WTC11 (cell line): ENCODE results near the gene FAM3D. TPM values are rescaled to one million over a fixed set of nuclear protein-coding genes. Genes with fewer than 3 reads are reported as not detected.

Experiments used
- ATAC-seq: fragments of 200-7000 bp; cut with Tn5 transposase; 2 replicates; pipeline ENCODE4 v1.10.0; 2021; ENCODE audit warnings: mild to moderate bottlenecking, moderate library complexity
- CTCF ChIA-PET: fragments of 300-600 bp; sonication (Branson Sonifier 250); formaldehyde crosslinking; loops from one replicate; lab custom pipeline; 2021; ENCODE audit warnings: antibody characterized with exemption; lab: Charles Lee
- POLR2A ChIA-PET: fragments of 350-600 bp; sonication (Branson Sonifier 250); formaldehyde crosslinking; loops from one replicate; lab custom pipeline; 2021; ENCODE audit warnings: antibody characterized with exemption; lab: Charles Lee
- DNase-seq: peaks from one replicate; pipeline ENCODE4 v3.0.0; 2021; ENCODE audit warnings: low spot score
- H3K27ac Mint-ChIP-seq: 2 replicates; pipeline ENCODE4 v1.8.0; 2021; ENCODE audit warnings: mixed read lengths
- H3K27me3 Mint-ChIP-seq: 2 replicates; pipeline ENCODE4 v1.8.0; 2021; ENCODE audit warnings: low read depth, mild to moderate bottlenecking, moderate library complexity, mixed read lengths
- H3K36me3 Mint-ChIP-seq: 2 replicates; pipeline ENCODE4 v1.8.0; 2021; ENCODE audit warnings: mixed read lengths
- H3K4me1 Mint-ChIP-seq: 2 replicates; pipeline ENCODE4 v1.8.0; 2022; ENCODE audit warnings: mixed read lengths
- H3K4me3 Mint-ChIP-seq: 2 replicates; pipeline ENCODE4 v1.8.0; 2021; ENCODE audit warnings: mild to moderate bottlenecking, moderate library complexity, mixed read lengths
- H3K9me3 Mint-ChIP-seq: 2 replicates; pipeline ENCODE4 v1.8.0; 2021; ENCODE audit warnings: mixed read lengths
- EMX1 ChIP-seq: fragments of 250-450 bp; sonication (Bioruptor Pico); IDR thresholded peaks from 2 replicates; pipeline ENCODE4 v1.8.0; 2021; ENCODE audit warnings: mild to moderate bottlenecking
- ESRRA ChIP-seq: sonication (generic); formaldehyde crosslinking; IDR thresholded peaks from 2 replicates; pipeline ENCODE4 v1.8.1; 2022; ENCODE audit warnings: mild to moderate bottlenecking, missing genetic modification reagents, borderline replicate concordance
- ETV6 ChIP-seq: sonication (generic); formaldehyde crosslinking; IDR thresholded peaks from 2 replicates; pipeline ENCODE4 v1.8.1; 2022; ENCODE audit warnings: mild to moderate bottlenecking, missing genetic modification reagents
- GTF2I ChIP-seq: fragments of 250-450 bp; sonication (Bioruptor Pico); conservative IDR thresholded peaks from 2 replicates; pipeline ENCODE4 v1.4.0; 2021; ENCODE audit warnings: mild to moderate bottlenecking
- KAT7 ChIP-seq: sonication (generic); formaldehyde crosslinking; IDR thresholded peaks from 2 replicates; pipeline ENCODE4 v1.8.1; 2023; ENCODE audit warnings: missing genetic modification reagents, mild to moderate bottlenecking, borderline replicate concordance
- MYBL2 ChIP-seq: sonication (generic); formaldehyde crosslinking; IDR thresholded peaks from 2 replicates; pipeline ENCODE4 v1.8.1; 2023; ENCODE audit warnings: mild to moderate bottlenecking, moderate library complexity, missing genetic modification reagents
- NFATC4 ChIP-seq: fragments of 250-450 bp; sonication (Bioruptor Pico); IDR thresholded peaks from 2 replicates; pipeline ENCODE4 v1.9.0; 2021; ENCODE audit warnings: mild to moderate bottlenecking
- SMAD4 ChIP-seq: sonication (generic); formaldehyde crosslinking; IDR thresholded peaks from 2 replicates; pipeline ENCODE4 v1.8.0; 2022; ENCODE audit warnings: mild to moderate bottlenecking, missing genetic modification reagents
- ZNF121 ChIP-seq: sonication (generic); formaldehyde crosslinking; IDR thresholded peaks from 2 replicates; pipeline ENCODE4 v1.8.0; 2023; ENCODE audit warnings: missing genetic modification reagents
- ZNF138 ChIP-seq: sonication (generic); formaldehyde crosslinking; conservative IDR thresholded peaks from 2 replicates; pipeline ENCODE4 v1.8.1; 2022; ENCODE audit warnings: mild to moderate bottlenecking, moderate library complexity, missing genetic modification reagents
- ZNF263 ChIP-seq: sonication (generic); formaldehyde crosslinking; IDR thresholded peaks from 2 replicates; pipeline ENCODE4 v1.8.1; 2022; ENCODE audit warnings: low read depth, mild to moderate bottlenecking, moderate library complexity, missing genetic modification reagents
- ZNF317 ChIP-seq: sonication (generic); formaldehyde crosslinking; IDR thresholded peaks from 2 replicates; pipeline ENCODE4 v1.8.1; 2023; ENCODE audit warnings: low read depth, mild to moderate bottlenecking, moderate library complexity, missing genetic modification reagents, borderline replicate concordance
- total RNA-seq: library from RNA; stranded (reverse); gene quantifications from 3 replicates; pipeline ENCODE4 v1.2.3, GENCODE V29; 2021
- TF ChIP-seq, protein P1 (sequence below): fragments of 250-450 bp; sonication (Bioruptor Pico); IDR thresholded peaks from 2 replicates; pipeline ENCODE4 v2.1.2; 2022; ENCODE audit warnings: mild to moderate bottlenecking, moderate library complexity
- TF ChIP-seq, protein P2 (sequence below): sonication (generic); formaldehyde crosslinking; IDR thresholded peaks from 2 replicates; pipeline ENCODE4 v1.8.1; 2023; ENCODE audit warnings: mild to moderate bottlenecking, missing genetic modification reagents, borderline replicate concordance
- TF ChIP-seq, protein P3 (sequence below): sonication (generic); formaldehyde crosslinking; conservative IDR thresholded peaks from 2 replicates; pipeline ENCODE4 v1.8.1; 2022; ENCODE audit warnings: mild to moderate bottlenecking, missing genetic modification reagents
- TF ChIP-seq, protein P4 (sequence below): sonication (generic); formaldehyde crosslinking; IDR thresholded peaks from 2 replicates; pipeline ENCODE4 v1.8.1; 2023; ENCODE audit warnings: mild to moderate bottlenecking, missing genetic modification reagents
- TF ChIP-seq, protein P5 (sequence below): sonication (generic); formaldehyde crosslinking; IDR thresholded peaks from 2 replicates; pipeline ENCODE4 v1.8.0; 2023; ENCODE audit warnings: mild to moderate bottlenecking, missing genetic modification reagents
- TF ChIP-seq, protein P6 (sequence below): sonication (generic); formaldehyde crosslinking; IDR thresholded peaks from 2 replicates; pipeline ENCODE4 v1.8.0; 2022; ENCODE audit warnings: mild to moderate bottlenecking, missing genetic modification reagents
- TF ChIP-seq, protein P7 (sequence below): sonication (generic); formaldehyde crosslinking; IDR thresholded peaks from 2 replicates; pipeline ENCODE4 v1.8.0; 2022; ENCODE audit warnings: mild to moderate bottlenecking, missing genetic modification reagents
- TF ChIP-seq, protein P8 (sequence below): sonication (generic); formaldehyde crosslinking; IDR thresholded peaks from 2 replicates; pipeline ENCODE4 v1.8.1; 2023; ENCODE audit warnings: mild to moderate bottlenecking, missing genetic modification reagents, moderate library complexity

The FAM3D gene
- total RNA-seq, 1 experiment from 2014 or later = 0.66 TPM

DNA sequence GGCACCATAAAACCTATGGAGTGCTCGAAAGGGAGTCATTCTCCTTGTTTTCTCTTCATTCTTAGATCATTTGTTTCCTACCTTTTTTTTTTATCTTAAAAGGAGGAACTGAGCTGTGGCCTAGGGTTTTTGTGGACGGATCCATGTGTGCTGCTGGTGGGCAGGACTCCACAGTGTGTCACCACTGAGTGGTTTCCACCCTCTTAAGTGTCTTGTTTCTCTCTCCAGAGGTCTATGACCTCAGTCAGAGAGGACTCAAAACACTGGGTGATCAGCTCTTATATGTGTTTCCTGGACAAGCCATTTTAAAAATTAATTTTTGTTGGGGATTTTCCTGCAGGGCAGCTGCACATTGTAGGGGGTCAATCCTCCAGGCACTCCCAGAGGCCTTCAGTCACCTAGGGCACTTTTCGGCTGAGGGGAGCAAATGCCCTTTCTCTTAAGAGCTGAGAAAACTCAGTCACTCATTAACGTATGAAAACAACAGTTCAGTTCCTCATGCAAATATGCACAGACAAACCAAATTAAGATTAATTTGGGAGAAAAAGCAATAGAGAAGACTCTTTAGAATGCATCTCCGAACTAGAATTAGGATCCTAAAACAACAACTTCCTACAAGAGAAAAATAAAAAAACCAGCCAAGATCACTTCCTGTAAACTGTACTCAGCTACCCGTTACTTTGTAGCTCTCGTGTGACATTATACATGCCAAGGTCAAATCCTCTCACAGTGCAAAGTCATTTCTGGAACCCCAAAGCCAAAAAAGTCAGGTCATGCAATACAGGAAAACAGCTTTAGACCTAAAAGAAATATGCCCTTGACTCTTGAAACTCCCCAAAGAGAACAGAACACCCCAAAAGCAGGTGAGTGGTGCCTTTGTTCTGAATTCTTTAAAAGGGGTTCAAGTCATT, 27.6 kb upstream of the FAM3D start:
- ChIA-PET CTCF (interaction anchor here (0.8 to 1.5 kb wide), 3 partner anchors 52 to 65 kb away, joined by 3 to 5 read pairs (median 3); no protein-coding TSS in a partner anchor), POLR2A (interaction anchor here (0.6 kb wide), 1 partner anchor 22 kb away, joined by 3 read pairs; no protein-coding TSS in a partner anchor)
- H3K9me3 Mint-ChIP-seq = peaks cover 78% of the 10 kb centered on the region
- ATAC-seq (no peak), DNase-seq (no peak)
- H3K36me3 Mint-ChIP-seq = peaks cover 48% of the 10 kb centered on the region
- H3K4me3 Mint-ChIP-seq = no peak overlapping the region
- peaks cover 9% of the 10 kb centered on the region for H3K4me1 Mint-ChIP-seq
- H3K27me3 Mint-ChIP-seq = peaks cover 4% of the 10 kb centered on the region
- no peak overlapping the region for H3K27ac Mint-ChIP-seq
- TF ChIP-seq ZNF121 (no peak), EMX1 (no peak), NFATC4 (no peak), ZNF317 (no peak), ETV6 (CRISPR knock-in tag) (no peak), MYBL2 (CRISPR knock-in tag) (no peak), KAT7 (CRISPR knock-in tag) (no peak), ZNF138 (no peak), ESRRA (CRISPR knock-in tag) (no peak)
- TF ChIP-seq, protein P1, sequence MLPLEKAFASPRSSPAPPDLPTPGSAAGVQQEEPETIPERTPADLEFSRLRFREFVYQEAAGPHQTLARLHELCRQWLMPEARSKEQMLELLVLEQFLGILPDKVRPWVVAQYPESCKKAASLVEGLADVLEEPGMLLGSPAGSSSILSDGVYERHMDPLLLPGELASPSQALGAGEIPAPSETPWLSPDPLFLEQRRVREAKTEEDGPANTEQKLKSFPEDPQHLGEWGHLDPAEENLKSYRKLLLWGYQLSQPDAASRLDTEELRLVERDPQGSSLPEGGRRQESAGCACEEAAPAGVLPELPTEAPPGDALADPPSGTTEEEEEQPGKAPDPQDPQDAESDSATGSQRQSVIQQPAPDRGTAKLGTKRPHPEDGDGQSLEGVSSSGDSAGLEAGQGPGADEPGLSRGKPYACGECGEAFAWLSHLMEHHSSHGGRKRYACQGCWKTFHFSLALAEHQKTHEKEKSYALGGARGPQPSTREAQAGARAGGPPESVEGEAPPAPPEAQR = no peak
- TF ChIP-seq, protein P2, sequence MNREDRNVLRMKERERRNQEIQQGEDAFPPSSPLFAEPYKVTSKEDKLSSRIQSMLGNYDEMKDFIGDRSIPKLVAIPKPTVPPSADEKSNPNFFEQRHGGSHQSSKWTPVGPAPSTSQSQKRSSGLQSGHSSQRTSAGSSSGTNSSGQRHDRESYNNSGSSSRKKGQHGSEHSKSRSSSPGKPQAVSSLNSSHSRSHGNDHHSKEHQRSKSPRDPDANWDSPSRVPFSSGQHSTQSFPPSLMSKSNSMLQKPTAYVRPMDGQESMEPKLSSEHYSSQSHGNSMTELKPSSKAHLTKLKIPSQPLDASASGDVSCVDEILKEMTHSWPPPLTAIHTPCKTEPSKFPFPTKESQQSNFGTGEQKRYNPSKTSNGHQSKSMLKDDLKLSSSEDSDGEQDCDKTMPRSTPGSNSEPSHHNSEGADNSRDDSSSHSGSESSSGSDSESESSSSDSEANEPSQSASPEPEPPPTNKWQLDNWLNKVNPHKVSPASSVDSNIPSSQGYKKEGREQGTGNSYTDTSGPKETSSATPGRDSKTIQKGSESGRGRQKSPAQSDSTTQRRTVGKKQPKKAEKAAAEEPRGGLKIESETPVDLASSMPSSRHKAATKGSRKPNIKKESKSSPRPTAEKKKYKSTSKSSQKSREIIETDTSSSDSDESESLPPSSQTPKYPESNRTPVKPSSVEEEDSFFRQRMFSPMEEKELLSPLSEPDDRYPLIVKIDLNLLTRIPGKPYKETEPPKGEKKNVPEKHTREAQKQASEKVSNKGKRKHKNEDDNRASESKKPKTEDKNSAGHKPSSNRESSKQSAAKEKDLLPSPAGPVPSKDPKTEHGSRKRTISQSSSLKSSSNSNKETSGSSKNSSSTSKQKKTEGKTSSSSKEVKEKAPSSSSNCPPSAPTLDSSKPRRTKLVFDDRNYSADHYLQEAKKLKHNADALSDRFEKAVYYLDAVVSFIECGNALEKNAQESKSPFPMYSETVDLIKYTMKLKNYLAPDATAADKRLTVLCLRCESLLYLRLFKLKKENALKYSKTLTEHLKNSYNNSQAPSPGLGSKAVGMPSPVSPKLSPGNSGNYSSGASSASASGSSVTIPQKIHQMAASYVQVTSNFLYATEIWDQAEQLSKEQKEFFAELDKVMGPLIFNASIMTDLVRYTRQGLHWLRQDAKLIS (CRISPR knock-in tag) = no peak
- TF ChIP-seq, protein P3, sequence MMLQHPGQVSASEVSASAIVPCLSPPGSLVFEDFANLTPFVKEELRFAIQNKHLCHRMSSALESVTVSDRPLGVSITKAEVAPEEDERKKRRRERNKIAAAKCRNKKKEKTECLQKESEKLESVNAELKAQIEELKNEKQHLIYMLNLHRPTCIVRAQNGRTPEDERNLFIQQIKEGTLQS (CRISPR knock-in tag) = no peak
- TF ChIP-seq, protein P4, sequence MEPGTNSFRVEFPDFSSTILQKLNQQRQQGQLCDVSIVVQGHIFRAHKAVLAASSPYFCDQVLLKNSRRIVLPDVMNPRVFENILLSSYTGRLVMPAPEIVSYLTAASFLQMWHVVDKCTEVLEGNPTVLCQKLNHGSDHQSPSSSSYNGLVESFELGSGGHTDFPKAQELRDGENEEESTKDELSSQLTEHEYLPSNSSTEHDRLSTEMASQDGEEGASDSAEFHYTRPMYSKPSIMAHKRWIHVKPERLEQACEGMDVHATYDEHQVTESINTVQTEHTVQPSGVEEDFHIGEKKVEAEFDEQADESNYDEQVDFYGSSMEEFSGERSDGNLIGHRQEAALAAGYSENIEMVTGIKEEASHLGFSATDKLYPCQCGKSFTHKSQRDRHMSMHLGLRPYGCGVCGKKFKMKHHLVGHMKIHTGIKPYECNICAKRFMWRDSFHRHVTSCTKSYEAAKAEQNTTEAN = no peak
- TF ChIP-seq, all 79 proteins: peak for 0

DNA sequence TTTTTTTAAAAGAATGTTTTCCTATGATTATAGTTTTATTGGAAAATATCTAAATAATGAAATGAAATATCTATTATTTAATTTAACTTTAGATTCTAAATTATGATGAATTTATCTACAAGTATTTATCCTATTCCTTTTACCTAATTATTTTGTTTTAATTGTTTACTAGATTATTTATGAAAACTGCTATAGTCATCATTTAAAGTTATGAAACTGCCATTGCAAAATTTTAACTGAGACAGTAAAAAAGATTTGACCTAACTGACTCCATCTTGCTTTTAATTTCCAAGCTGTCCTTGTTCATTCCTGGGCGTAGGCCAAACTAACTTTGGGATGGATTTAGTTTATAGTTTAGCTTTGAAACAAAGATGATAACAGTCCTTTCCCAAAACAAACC, 25.9 kb upstream of the FAM3D start:
- Mint-ChIP-seq H3K36me3 (peaks cover 63% of the 10 kb centered on the region), H3K27ac (no peak overlapping the region), H3K4me3 (no peak overlapping the region), H3K4me1 (peaks cover 9% of the 10 kb centered on the region), H3K27me3 (peaks cover 4% of the 10 kb centered on the region), H3K9me3 (peaks cover 83% of the 10 kb centered on the region)
- ChIA-PET CTCF (no interaction called here), POLR2A (no interaction called here)
- no peak for ATAC-seq
- TF ChIP-seq, protein P5, sequence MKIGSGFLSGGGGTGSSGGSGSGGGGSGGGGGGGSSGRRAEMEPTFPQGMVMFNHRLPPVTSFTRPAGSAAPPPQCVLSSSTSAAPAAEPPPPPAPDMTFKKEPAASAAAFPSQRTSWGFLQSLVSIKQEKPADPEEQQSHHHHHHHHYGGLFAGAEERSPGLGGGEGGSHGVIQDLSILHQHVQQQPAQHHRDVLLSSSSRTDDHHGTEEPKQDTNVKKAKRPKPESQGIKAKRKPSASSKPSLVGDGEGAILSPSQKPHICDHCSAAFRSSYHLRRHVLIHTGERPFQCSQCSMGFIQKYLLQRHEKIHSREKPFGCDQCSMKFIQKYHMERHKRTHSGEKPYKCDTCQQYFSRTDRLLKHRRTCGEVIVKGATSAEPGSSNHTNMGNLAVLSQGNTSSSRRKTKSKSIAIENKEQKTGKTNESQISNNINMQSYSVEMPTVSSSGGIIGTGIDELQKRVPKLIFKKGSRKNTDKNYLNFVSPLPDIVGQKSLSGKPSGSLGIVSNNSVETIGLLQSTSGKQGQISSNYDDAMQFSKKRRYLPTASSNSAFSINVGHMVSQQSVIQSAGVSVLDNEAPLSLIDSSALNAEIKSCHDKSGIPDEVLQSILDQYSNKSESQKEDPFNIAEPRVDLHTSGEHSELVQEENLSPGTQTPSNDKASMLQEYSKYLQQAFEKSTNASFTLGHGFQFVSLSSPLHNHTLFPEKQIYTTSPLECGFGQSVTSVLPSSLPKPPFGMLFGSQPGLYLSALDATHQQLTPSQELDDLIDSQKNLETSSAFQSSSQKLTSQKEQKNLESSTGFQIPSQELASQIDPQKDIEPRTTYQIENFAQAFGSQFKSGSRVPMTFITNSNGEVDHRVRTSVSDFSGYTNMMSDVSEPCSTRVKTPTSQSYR (CRISPR knock-in tag) = no peak
- TF ChIP-seq KAT7 (CRISPR knock-in tag) (no peak), GTF2I (CRISPR knock-in tag) (no peak), ESRRA (CRISPR knock-in tag) (no peak), EMX1 (no peak), ZNF263 (CRISPR knock-in tag) (no peak), MYBL2 (CRISPR knock-in tag) (no peak), SMAD4 (CRISPR knock-in tag) (no peak), ETV6 (CRISPR knock-in tag) (no peak)
- TF ChIP-seq, protein P6, sequence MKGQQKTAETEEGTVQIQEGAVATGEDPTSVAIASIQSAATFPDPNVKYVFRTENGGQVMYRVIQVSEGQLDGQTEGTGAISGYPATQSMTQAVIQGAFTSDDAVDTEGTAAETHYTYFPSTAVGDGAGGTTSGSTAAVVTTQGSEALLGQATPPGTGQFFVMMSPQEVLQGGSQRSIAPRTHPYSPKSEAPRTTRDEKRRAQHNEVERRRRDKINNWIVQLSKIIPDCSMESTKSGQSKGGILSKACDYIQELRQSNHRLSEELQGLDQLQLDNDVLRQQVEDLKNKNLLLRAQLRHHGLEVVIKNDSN = no peak
- TF ChIP-seq, protein P7, sequence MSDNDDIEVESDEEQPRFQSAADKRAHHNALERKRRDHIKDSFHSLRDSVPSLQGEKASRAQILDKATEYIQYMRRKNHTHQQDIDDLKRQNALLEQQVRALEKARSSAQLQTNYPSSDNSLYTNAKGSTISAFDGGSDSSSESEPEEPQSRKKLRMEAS (CRISPR knock-in tag) = no peak
- TF ChIP-seq, protein P8, sequence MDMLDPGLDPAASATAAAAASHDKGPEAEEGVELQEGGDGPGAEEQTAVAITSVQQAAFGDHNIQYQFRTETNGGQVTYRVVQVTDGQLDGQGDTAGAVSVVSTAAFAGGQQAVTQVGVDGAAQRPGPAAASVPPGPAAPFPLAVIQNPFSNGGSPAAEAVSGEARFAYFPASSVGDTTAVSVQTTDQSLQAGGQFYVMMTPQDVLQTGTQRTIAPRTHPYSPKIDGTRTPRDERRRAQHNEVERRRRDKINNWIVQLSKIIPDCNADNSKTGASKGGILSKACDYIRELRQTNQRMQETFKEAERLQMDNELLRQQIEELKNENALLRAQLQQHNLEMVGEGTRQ (CRISPR knock-in tag) = no peak
- DNase-seq = no peak
